ENCODE measurements around the gene ATP11B.

ATP11B gene

DNA sequence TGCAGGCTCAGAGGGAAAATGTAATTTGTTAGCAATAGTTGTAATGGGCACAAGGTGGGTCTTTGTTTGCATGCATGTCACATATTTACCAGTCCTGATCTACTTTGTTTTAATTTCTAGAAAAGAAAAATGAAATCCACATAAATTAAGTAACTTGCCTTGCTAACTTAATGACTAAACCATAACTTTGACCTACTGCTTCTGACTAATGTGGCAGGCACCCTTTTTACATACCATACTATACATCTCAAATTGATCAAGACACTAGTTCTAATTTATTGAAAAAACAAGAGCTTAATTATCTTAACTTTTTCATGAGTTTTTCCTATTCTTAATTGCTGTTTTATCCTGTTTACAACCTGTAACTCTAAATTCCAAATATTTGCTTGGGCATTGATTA, 93.2 kb downstream of the ATP11B start:
- no peak for TF ChIP-seq CTCF (conservative IDR thresholded peaks at IDR 0.05; ENCODE audit: low read depth, low read length)
- Histone ChIP-seq H3K4me3 (IDR thresholded peaks at IDR 0.05; ENCODE audit: insufficient read depth, low read depth, low read length) (no peak overlapping the region), H3K36me3 (ENCODE audit: insufficient read depth) (no peaks in the 10 kb centered on the region)

DNA sequence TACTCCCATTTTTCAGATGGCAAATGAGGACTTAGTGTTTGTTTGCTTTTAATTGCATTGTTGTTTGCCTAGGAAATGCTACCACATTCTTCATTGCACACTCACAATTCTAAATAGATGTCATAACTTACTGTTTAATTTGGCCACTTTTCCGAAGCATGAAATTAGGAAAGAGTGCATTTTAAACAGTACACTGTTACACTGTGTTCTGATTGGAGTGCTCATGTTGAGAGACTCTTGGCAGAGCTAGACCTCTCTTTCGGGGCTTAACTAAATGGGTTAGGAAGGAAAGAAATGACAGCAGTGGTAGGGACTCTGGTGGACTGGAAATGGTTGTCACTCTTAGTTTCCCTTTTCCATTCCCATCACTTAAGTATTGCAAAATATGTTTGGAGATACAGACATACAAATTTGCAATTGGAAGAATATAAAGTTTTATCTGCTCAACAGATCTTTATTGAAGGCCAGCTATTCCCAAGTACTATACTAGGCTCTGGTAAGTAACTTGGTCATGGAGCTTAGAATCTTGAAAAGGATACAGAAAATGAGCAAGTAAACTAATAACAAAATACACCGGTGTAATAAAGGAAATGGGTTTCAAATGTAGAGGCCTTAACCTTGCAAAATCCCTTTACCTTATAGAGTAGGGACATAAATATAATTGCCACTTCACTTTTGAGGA, 96.8 kb downstream of the ATP11B start:
- H3K27ac ChIP-seq, result no peak overlapping the region
- no peak overlapping the region for H3K9ac ChIP-seq
- H3K79me2 ChIP-seq (ENCODE audit: insufficient read depth, low read depth), result no peaks in the 10 kb centered on the region
- H3K27me3 ChIP-seq (ENCODE audit: insufficient read depth, low read depth), result no peaks in the 10 kb centered on the region
- H3K36me3 ChIP-seq (ENCODE audit: insufficient read depth), result no peaks in the 10 kb centered on the region
- no peaks in the 10 kb centered on the region for H3K4me1 ChIP-seq (ENCODE audit: low read depth, poor library complexity, severe bottlenecking)
- H3K4me2 ChIP-seq, result no peak overlapping the region
- H3K4me3 ChIP-seq (IDR thresholded peaks at IDR 0.05; ENCODE audit: insufficient read depth, low read depth, low read length), result no peak overlapping the region
- no peak overlapping the region for H2AFZ ChIP-seq (ENCODE audit: low read depth)
- no peaks in the 10 kb centered on the region for H4K20me1 ChIP-seq (ENCODE audit: insufficient read depth)
- no peak for TF ChIP-seq CTCF (conservative IDR thresholded peaks at IDR 0.05; ENCODE audit: low read depth, low read length)

More for the DNA sequence above, 93.2 kb downstream of the ATP11B start:
- H3K27ac ChIP-seq, result no peak overlapping the region
- no peaks in the 10 kb centered on the region for H3K79me2 ChIP-seq (ENCODE audit: insufficient read depth, low read depth)
- no peaks in the 10 kb centered on the region for H3K27me3 ChIP-seq (ENCODE audit: insufficient read depth, low read depth)
- no peak overlapping the region for H3K9ac ChIP-seq
- no peaks in the 10 kb centered on the region for H4K20me1 ChIP-seq (ENCODE audit: insufficient read depth)
- no peak overlapping the region for H2AFZ ChIP-seq (ENCODE audit: low read depth)
- no peak overlapping the region for H3K4me2 ChIP-seq
- H3K4me1 ChIP-seq (ENCODE audit: low read depth, poor library complexity, severe bottlenecking), result no peaks in the 10 kb centered on the region

DNA sequence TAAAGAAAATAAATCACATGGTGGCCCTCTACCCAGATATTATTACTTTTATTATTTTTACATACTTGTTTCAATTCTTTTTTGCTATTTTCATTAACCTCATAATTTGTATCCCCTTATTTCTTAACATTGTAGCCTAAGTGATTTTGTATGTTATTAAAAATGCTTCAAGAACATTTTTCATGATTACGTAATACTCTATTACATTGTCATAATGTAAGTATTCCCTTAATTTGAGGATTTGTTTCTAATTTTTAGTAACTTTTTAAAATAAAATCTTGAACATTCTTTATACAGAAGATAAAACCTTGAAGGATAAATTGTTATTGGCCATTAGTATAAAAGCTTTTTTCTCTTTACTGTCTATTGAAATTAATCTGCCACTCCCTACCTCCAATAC, 98.1 kb downstream of the ATP11B start:
- Histone ChIP-seq H2AFZ (ENCODE audit: low read depth) (no peak overlapping the region), H3K4me1 (ENCODE audit: low read depth, poor library complexity, severe bottlenecking) (no peaks in the 10 kb centered on the region), H3K27ac (no peak overlapping the region), H3K36me3 (ENCODE audit: insufficient read depth) (no peaks in the 10 kb centered on the region), H3K27me3 (ENCODE audit: insufficient read depth, low read depth) (no peaks in the 10 kb centered on the region), H3K4me3 (IDR thresholded peaks at IDR 0.05; ENCODE audit: insufficient read depth, low read depth, low read length) (no peak overlapping the region), H3K4me2 (no peak overlapping the region), H4K20me1 (ENCODE audit: insufficient read depth) (no peaks in the 10 kb centered on the region), H3K9ac (no peak overlapping the region), H3K79me2 (ENCODE audit: insufficient read depth, low read depth) (no peaks in the 10 kb centered on the region)
- TF ChIP-seq CTCF (conservative IDR thresholded peaks at IDR 0.05; ENCODE audit: low read depth, low read length), result no peak

- no peaks in the 10 kb centered on the region for H3K4me1 ChIP-seq (ENCODE audit: low read depth, poor library complexity, severe bottlenecking)
- no peaks in the 10 kb centered on the region for H3K27me3 ChIP-seq (ENCODE audit: insufficient read depth, low read depth)
- no peaks in the 10 kb centered on the region for H3K36me3 ChIP-seq (ENCODE audit: insufficient read depth)
- H3K27ac ChIP-seq, result no peak overlapping the region
- H4K20me1 ChIP-seq (ENCODE audit: insufficient read depth), result no peaks in the 10 kb centered on the region
- no peak overlapping the region for H3K9ac ChIP-seq
- H3K4me3 ChIP-seq (IDR thresholded peaks at IDR 0.05; ENCODE audit: insufficient read depth, low read depth, low read length), result no peak overlapping the region
- H3K79me2 ChIP-seq (ENCODE audit: insufficient read depth, low read depth), result no peaks in the 10 kb centered on the region
- H2AFZ ChIP-seq (ENCODE audit: low read depth), result no peak overlapping the region
- H3K4me2 ChIP-seq, result no peak overlapping the region
- TF ChIP-seq CTCF (conservative IDR thresholded peaks at IDR 0.05; ENCODE audit: low read depth, low read length), result no peak
Measured at GRCh38 chr3:182892226-182892625, 98.9 kb downstream of the ATP11B start.
